HepG2 (cell line): ENCODE results near the gene PRMT5. TPM values are rescaled to one million over a fixed set of nuclear protein-coding genes. Genes with fewer than 3 reads are reported as not detected.
A peak's percentile ranks its signal among the peaks of the same experiment; 100 is the strongest.

Source experiments
- CAMTA2 ChIP-seq: sonication (generic); formaldehyde crosslinking; IDR thresholded peaks from 2 replicates; pipeline ENCODE4 v1.4.0; 2020; ENCODE audit warnings: mild to moderate bottlenecking, missing genetic modification reagents, borderline replicate concordance
- DPF2 ChIP-seq: sonication (generic); formaldehyde crosslinking; IDR thresholded peaks from 2 replicates; pipeline ENCODE4 v1.4.0; 2020; ENCODE audit warnings: mild to moderate bottlenecking, low read depth, missing genetic modification reagents, borderline replicate concordance
- FOXJ3 ChIP-seq: sonication (generic); formaldehyde crosslinking; IDR thresholded peaks from 2 replicates; pipeline ENCODE4 v1.4.0; 2020; ENCODE audit warnings: missing genetic modification reagents, mild to moderate bottlenecking, borderline replicate concordance
- GATAD2A ChIP-seq: IDR thresholded peaks from 2 replicates; pipeline ENCODE4 v1.6.1; 2016
- HHEX ChIP-seq: IDR thresholded peaks from 2 replicates; pipeline ENCODE4 v1.6.1; 2016; ENCODE audit warnings: control low read depth
- HIC2 ChIP-seq: sonication (generic); formaldehyde crosslinking; IDR thresholded peaks from 2 replicates; pipeline ENCODE4 v1.9.0; 2022; ENCODE audit warnings: low read depth, missing genetic modification reagents
- KAT8 ChIP-seq: IDR thresholded peaks from 2 replicates; pipeline ENCODE4 v1.6.1; 2016; ENCODE audit warnings: missing genetic modification reagents, missing compliant biosample characterization
- KDM2A ChIP-seq: sonication (generic); formaldehyde crosslinking; IDR thresholded peaks from 2 replicates; pipeline ENCODE4 v1.4.0; 2020; ENCODE audit warnings: low read depth, missing genetic modification reagents, borderline replicate concordance
- KLF6 ChIP-seq: IDR thresholded peaks from 2 replicates; pipeline ENCODE4 v1.8.0; 2016; ENCODE audit warnings: missing biosample characterization, missing genetic modification reagents
- NFAT5 ChIP-seq: sonication (generic); formaldehyde crosslinking; IDR thresholded peaks from 2 replicates; pipeline ENCODE4 v1.4.0; 2020; ENCODE audit warnings: missing genetic modification reagents
- NR0B2 ChIP-seq: sonication (generic); formaldehyde crosslinking; IDR thresholded peaks from 2 replicates; pipeline ENCODE4 v1.4.0; 2020; ENCODE audit warnings: mild to moderate bottlenecking, missing genetic modification reagents
- NR2C2 ChIP-seq: sonication (generic); formaldehyde crosslinking; IDR thresholded peaks from 2 replicates; pipeline ENCODE4 v1.4.0; 2020; ENCODE audit warnings: missing genetic modification reagents, mild to moderate bottlenecking, moderate library complexity, borderline replicate concordance
- REPIN1 ChIP-seq: sonication (generic); formaldehyde crosslinking; IDR thresholded peaks from 2 replicates; pipeline ENCODE4 v1.8.0; 2022; ENCODE audit warnings: missing genetic modification reagents, low read depth, mild to moderate bottlenecking, borderline replicate concordance
- RFX5 ChIP-seq: IDR thresholded peaks from 2 replicates; pipeline ENCODE4 v1.6.1; 2011; ENCODE audit warnings: low read depth, low read length, improper control_type of control experiment
- SALL1 ChIP-seq: sonication (generic); formaldehyde crosslinking; IDR thresholded peaks from 2 replicates; pipeline ENCODE4 v1.8.0; 2022; ENCODE audit warnings: mild to moderate bottlenecking, missing genetic modification reagents
- TEAD3 ChIP-seq: optimal IDR thresholded peaks from 2 replicates; pipeline ENCODE3; 2016; ENCODE audit warnings: borderline replicate concordance
- TFDP1 ChIP-seq: IDR thresholded peaks from 2 replicates; pipeline ENCODE4 v1.6.1; 2016; ENCODE audit warnings: missing compliant biosample characterization, missing genetic modification reagents, borderline replicate concordance
- THAP11 ChIP-seq: IDR thresholded peaks from 2 replicates; pipeline ENCODE4 v1.6.1; 2016; ENCODE audit warnings: missing biosample characterization, missing genetic modification reagents
- ZNF674 ChIP-seq: sonication (generic); formaldehyde crosslinking; IDR thresholded peaks from 2 replicates; pipeline ENCODE4 v1.5.0; 2020; ENCODE audit warnings: low read depth, mild to moderate bottlenecking, missing genetic modification reagents
- polyA plus RNA-seq, 8 experiments: library from polyadenylated mRNA; depleted of rRNA in 3 of 8; stranded (reverse) in 7 of 8; unstranded in 1 of 8; fragments of >200 nt; fragmentation: Illumina TruSeq in 4 of 8; extraction: Trizol in 4 of 8; gene quantifications; 2 replicates each; pipeline versions ENCODE4 v1.2.1 to v1.2.3, GENCODE V29; 2011 to 2016; ENCODE audit warnings: low read depth in 4 of 8, missing spikeins in 1 of 8, mixed read lengths in 1 of 8; ENCODE audit not compliant: insufficient read depth in 1 of 8
- total RNA-seq, 5 experiments: library from RNA; depleted of rRNA; stranded (reverse); fragments of >200 nt; fragmentation: Illumina TruSeq; extraction: Trizol; gene quantifications; 2 replicates each; pipeline ENCODE4 v1.2.3, GENCODE V29; 2016; ENCODE audit warnings: low read depth in 1 of 5
- TF ChIP-seq, protein P1 (sequence below), 2 experiments: fragments of 450-650 bp in 1 of 2; sonication (generic) in 1 of 2; formaldehyde crosslinking; IDR thresholded peaks; 2 replicates each; pipeline versions ENCODE4 v1.5.0 to v1.8.0; 2020 to 2022; ENCODE audit warnings: mild to moderate bottlenecking in 1 of 2, missing genetic modification reagents in 1 of 2

Gene PRMT5
- total and polyA plus RNA-seq, 2 of the 13 experiments (the other 11 are each of a cell fraction or from before 2014, with no cell fraction given) = 210 to 354 TPM

DNA sequence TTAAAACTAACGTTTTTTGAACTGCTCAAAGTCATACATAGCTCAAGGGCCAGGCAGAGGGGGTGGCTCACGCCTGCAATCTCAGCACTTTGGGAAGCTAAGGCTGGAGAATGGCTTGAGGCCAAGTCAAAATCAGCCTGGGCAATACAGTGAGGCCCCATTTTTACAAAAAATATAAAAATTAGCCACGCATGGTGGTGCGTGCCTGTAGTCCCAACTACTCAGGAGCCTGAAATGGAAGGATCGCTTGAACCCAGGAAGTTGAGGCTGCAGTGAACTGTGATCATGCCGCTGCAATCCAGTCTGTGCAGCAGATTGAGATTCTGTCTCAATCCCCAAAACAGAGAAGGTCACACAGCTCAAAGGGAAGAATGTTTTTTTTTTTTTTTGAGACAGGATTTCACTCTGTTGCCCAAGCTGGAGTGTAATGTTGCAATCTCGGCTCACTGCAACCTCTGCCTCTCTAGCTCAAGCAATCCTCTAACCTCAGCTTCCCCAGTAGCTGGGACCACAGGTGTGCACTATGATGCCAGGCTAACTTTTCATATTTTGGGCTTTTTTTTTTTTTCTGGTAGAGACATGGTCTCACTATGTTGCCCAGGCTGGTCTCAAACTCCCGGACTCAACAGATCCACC, 13.2 kb downstream of the PRMT5 start (continued):
- TF ChIP-seq THAP11 (CRISPR knock-in tag) (peak; percentile 53; the same call in 1 of the 2 replicates), DPF2 (CRISPR knock-in tag) (no peak), TFDP1 (CRISPR knock-in tag) (no peak), KDM2A (CRISPR knock-in tag) (0 out of 2 replicates have a peak, but pooled peaks have one; percentile 17), HIC2 (no peak), TEAD3 (CRISPR knock-in tag) (peak; percentile 70), SALL1 (CRISPR knock-in tag) (peak; percentile 41; the same call in 1 of the 2 replicates), KLF6 (CRISPR knock-in tag) (peak; percentile 60; the same call in 1 of the 2 replicates), REPIN1 (CRISPR knock-in tag) (no peak), ZNF674 (CRISPR knock-in tag) (0 out of 2 replicates have a peak, but pooled peaks have one; percentile 63), RFX5 (no peak), CAMTA2 (CRISPR knock-in tag) (no peak), KAT8 (0 out of 2 replicates have a peak, but pooled peaks have one; percentile 14), NR0B2 (CRISPR knock-in tag) (no peak), HHEX (CRISPR knock-in tag) (no peak), GATAD2A (CRISPR knock-in tag) (peak; percentile 74; the same call in 1 of the 2 replicates), NR2C2 (CRISPR knock-in tag) (peak; percentile 79), FOXJ3 (CRISPR knock-in tag) (no peak), NFAT5 (CRISPR knock-in tag) (no peak)
- TF ChIP-seq, protein P1, sequence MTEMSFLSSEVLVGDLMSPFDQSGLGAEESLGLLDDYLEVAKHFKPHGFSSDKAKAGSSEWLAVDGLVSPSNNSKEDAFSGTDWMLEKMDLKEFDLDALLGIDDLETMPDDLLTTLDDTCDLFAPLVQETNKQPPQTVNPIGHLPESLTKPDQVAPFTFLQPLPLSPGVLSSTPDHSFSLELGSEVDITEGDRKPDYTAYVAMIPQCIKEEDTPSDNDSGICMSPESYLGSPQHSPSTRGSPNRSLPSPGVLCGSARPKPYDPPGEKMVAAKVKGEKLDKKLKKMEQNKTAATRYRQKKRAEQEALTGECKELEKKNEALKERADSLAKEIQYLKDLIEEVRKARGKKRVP (CRISPR knock-in tag; IDR thresholded peaks at IDR 0.05) = peak in 1 of 2 experiments; percentile 94; a peak in 2 of 4 replicates
